ENCODE results near the gene ZBTB40.

GRCh38 chr1:22508991-22509390, 57.3 kb downstream of the ZBTB40 start:
- no peak for TF ChIP-seq POLR2A (IDR thresholded peaks at IDR 0.05; ENCODE audit: low read length)
- TF ChIP-seq GATA1 (IDR thresholded peaks at IDR 0.05; ENCODE audit: low read depth, low read length) = no peak

All from erythroblast (primary cell).